ENCODE results near the gene SNAI3.

Gene SNAI3

GRCh38 chr16:88686439-88687253, at the start of gene SNAI3:
SNAI3 (minus strand) TSS chr16:88686507; CDS start chr16:88686406, 101 bp downstream.
- Mint-ChIP-seq H3K9me3 (no peaks in the 10 kb centered on the region), H3K4me1 (peaks cover 42% of the 10 kb centered on the region), H3K4me3 (peak within 1 kb of the TSS; percentile 69), H3K27ac (no peak within 1 kb of the TSS), H3K36me3 (no peaks in the 10 kb centered on the region)
- DNase-seq (ENCODE audit: low spot score in 2 of 2) (peak; percentile 85 to 91), ATAC-seq (peak; percentile 83)

- Mint-ChIP-seq H3K36me3 (peaks cover 55% of the 10 kb centered on the region), H3K4me3 (no peak overlapping the region), H3K4me1 (peaks cover 13% of the 10 kb centered on the region), H3K27ac (no peak overlapping the region), H3K9me3 (no peaks in the 10 kb centered on the region)
- no peak for ATAC-seq
- DNase-seq (ENCODE audit: low spot score in 2 of 2): no peak
These were observed 49.8 kb upstream of the SNAI3 start for GRCh38 chr16:88736088-88736487.

- no peaks in the 10 kb centered on the region for H3K9me3 Mint-ChIP-seq
- H3K4me1 Mint-ChIP-seq: peaks cover 14% of the 10 kb centered on the region
- no peak overlapping the region for H3K4me3 Mint-ChIP-seq
These were observed 49.3 kb upstream of the SNAI3 start for GRCh38 chr16:88735616-88736015.

GRCh38 chr16:88735121-88735520, 48.8 kb upstream of the SNAI3 start:
- DNase-seq (ENCODE audit: low spot score in 2 of 2) (no peak), ATAC-seq (no peak)
- Mint-ChIP-seq H3K4me1 (peaks cover 14% of the 10 kb centered on the region), H3K27ac (no peak overlapping the region), H3K36me3 (peaks cover 57% of the 10 kb centered on the region), H3K4me3 (no peak overlapping the region), H3K9me3 (no peaks in the 10 kb centered on the region)

More at GRCh38 chr16:88735616-88736015, 49.3 kb upstream of the SNAI3 start:
- ATAC-seq: no peak
- no peak for DNase-seq (ENCODE audit: low spot score in 2 of 2)
- Mint-ChIP-seq H3K27ac (no peak overlapping the region), H3K36me3 (peaks cover 57% of the 10 kb centered on the region)

GRCh38 chr16:88734361-88734728, 48.0 kb upstream of the SNAI3 start:
- Mint-ChIP-seq H3K36me3 (peaks cover 60% of the 10 kb centered on the region), H3K27ac (no peak overlapping the region), H3K9me3 (no peaks in the 10 kb centered on the region), H3K4me1 (peaks cover 14% of the 10 kb centered on the region), H3K4me3 (no peak overlapping the region)
- ATAC-seq: no peak
- DNase-seq (ENCODE audit: low spot score in 2 of 2): no peak

GRCh38 chr16:88733630-88734360, 47.5 kb upstream of the SNAI3 start:
- H3K36me3 Mint-ChIP-seq: peaks cover 56% of the 10 kb centered on the region
- H3K4me3 Mint-ChIP-seq: no peak overlapping the region
- H3K4me1 Mint-ChIP-seq: peaks cover 11% of the 10 kb centered on the region
- DNase-seq (ENCODE audit: low spot score in 2 of 2) (no peak), ATAC-seq (no peak)
- no peak overlapping the region for H3K27ac Mint-ChIP-seq
- no peaks in the 10 kb centered on the region for H3K9me3 Mint-ChIP-seq

- Mint-ChIP-seq H3K4me1 (peaks cover 8% of the 10 kb centered on the region), H3K36me3 (peaks cover 50% of the 10 kb centered on the region), H3K4me3 (no peak overlapping the region), H3K9me3 (no peaks in the 10 kb centered on the region), H3K27ac (peak overlapping the region; percentile 12)
- DNase-seq (ENCODE audit: low spot score in 2 of 2) (no peak), ATAC-seq (no peak)
These were observed 46.6 kb upstream of the SNAI3 start for GRCh38 chr16:88732961-88733294.

- peaks cover 8% of the 10 kb centered on the region for H3K4me1 Mint-ChIP-seq
- peak overlapping the region; percentile 12 for H3K27ac Mint-ChIP-seq
- H3K36me3 Mint-ChIP-seq: peaks cover 50% of the 10 kb centered on the region
- DNase-seq (ENCODE audit: low spot score in 2 of 2): no peak
- no peak overlapping the region for H3K4me3 Mint-ChIP-seq
- peak; percentile 45 for ATAC-seq
- no peaks in the 10 kb centered on the region for H3K9me3 Mint-ChIP-seq
These were observed 46.1 kb upstream of the SNAI3 start for GRCh38 chr16:88732172-88732960.

GRCh38 chr16:88731699-88732098, 45.4 kb upstream of the SNAI3 start:
- peak overlapping the region; percentile 88 for H3K27ac Mint-ChIP-seq
- H3K36me3 Mint-ChIP-seq: peaks cover 56% of the 10 kb centered on the region
- ATAC-seq: peak; percentile 31
- H3K9me3 Mint-ChIP-seq: no peaks in the 10 kb centered on the region
- H3K4me1 Mint-ChIP-seq: peaks cover 8% of the 10 kb centered on the region
- no peak for DNase-seq (ENCODE audit: low spot score in 2 of 2)
- H3K4me3 Mint-ChIP-seq: no peak overlapping the region

- DNase-seq (ENCODE audit: low spot score in 2 of 2): no peak
- H3K4me1 Mint-ChIP-seq: peaks cover 8% of the 10 kb centered on the region
- no peaks in the 10 kb centered on the region for H3K9me3 Mint-ChIP-seq
- ATAC-seq: no peak
- H3K4me3 Mint-ChIP-seq: no peak overlapping the region
- peaks cover 58% of the 10 kb centered on the region for H3K36me3 Mint-ChIP-seq
- peak overlapping the region; percentile 88 for H3K27ac Mint-ChIP-seq
These were observed 44.6 kb upstream of the SNAI3 start for GRCh38 chr16:88730632-88731607.

- Mint-ChIP-seq H3K36me3 (peaks cover 70% of the 10 kb centered on the region), H3K27ac (no peak overlapping the region), H3K4me1 (peaks cover 8% of the 10 kb centered on the region), H3K4me3 (no peak overlapping the region), H3K9me3 (no peaks in the 10 kb centered on the region)
- DNase-seq (ENCODE audit: low spot score in 2 of 2) (no peak), ATAC-seq (no peak)
These were observed 41.6 kb upstream of the SNAI3 start for GRCh38 chr16:88727871-88728270.

GRCh38 chr16:88726981-88727380, 40.7 kb upstream of the SNAI3 start:
- H3K4me1 Mint-ChIP-seq: peaks cover 8% of the 10 kb centered on the region
- no peaks in the 10 kb centered on the region for H3K9me3 Mint-ChIP-seq
- H3K27ac Mint-ChIP-seq: no peak overlapping the region
- no peak for DNase-seq (ENCODE audit: low spot score in 2 of 2)
- H3K36me3 Mint-ChIP-seq: peaks cover 72% of the 10 kb centered on the region
- H3K4me3 Mint-ChIP-seq: no peak overlapping the region
- no peak for ATAC-seq

GRCh38 chr16:88726408-88726749, 40.1 kb upstream of the SNAI3 start:
- H3K4me1 Mint-ChIP-seq: peaks cover 4% of the 10 kb centered on the region
- ATAC-seq (no peak), DNase-seq (ENCODE audit: low spot score in 2 of 2) (no peak)
- peaks cover 72% of the 10 kb centered on the region for H3K36me3 Mint-ChIP-seq
- H3K27ac Mint-ChIP-seq: no peak overlapping the region
- H3K9me3 Mint-ChIP-seq: no peaks in the 10 kb centered on the region
- no peak overlapping the region for H3K4me3 Mint-ChIP-seq

GRCh38 chr16:88725609-88726407, 39.5 kb upstream of the SNAI3 start:
- Mint-ChIP-seq H3K27ac (no peak overlapping the region), H3K9me3 (no peaks in the 10 kb centered on the region), H3K4me3 (no peak overlapping the region), H3K4me1 (no peaks in the 10 kb centered on the region), H3K36me3 (peaks cover 72% of the 10 kb centered on the region)
- ATAC-seq (no peak), DNase-seq (ENCODE audit: low spot score in 2 of 2) (no peak)
